Activated T-cell treated with anti-CD3 and anti-CD28 coated beads, Interleukin-2, amount 50 U/mL, for 4 hours (primary cell): Measurements from ENCODE around the gene ELMOD3. TPM values are rescaled to one million over a fixed set of nuclear protein-coding genes. Genes with fewer than 3 reads are reported as not detected.
"Not testable (repeated sequence)": the region's sequence is repeated elsewhere in the genome, so short reads cannot be mapped to it uniquely, and the experiment has no call there.

Experiments used
- ATAC-seq, 2 donors: fragments of 200-7000 bp; cut with Tn5 transposase; one replicate each; pipeline ENCODE4 v1.10.0; 2021
- DNase-seq: peaks from one replicate; pipeline ENCODE4 v3.0.0-alpha.2; 2020
- H3K27me3 Mint-ChIP-seq: one replicate; pipeline ENCODE4 v1.8.0; 2021; ENCODE audit warnings: low read depth, mixed read lengths
- H3K36me3 Mint-ChIP-seq: one replicate; pipeline ENCODE4 v1.8.0; 2022; ENCODE audit warnings: mixed read lengths; ENCODE audit not compliant: insufficient read depth
- H3K4me1 Mint-ChIP-seq: one replicate; pipeline ENCODE4 v1.8.0; 2021; ENCODE audit warnings: low read depth, mixed read lengths
- H3K4me3 Mint-ChIP-seq: one replicate; pipeline ENCODE4 v1.8.0; 2021; ENCODE audit warnings: mild to moderate bottlenecking, moderate library complexity, mixed read lengths
- H3K9me3 Mint-ChIP-seq: one replicate; pipeline ENCODE4 v1.8.0; 2021; ENCODE audit warnings: mixed read lengths
- total RNA-seq, 3 donors: library from RNA; stranded (reverse); gene quantifications; one replicate each; pipeline ENCODE4 v1.2.1, GENCODE V29; 2021

The ELMOD3 gene
- total RNA-seq, 3 donors from 2014 or later: 5.5 to 9.9 (median 8.8) TPM

DNA sequence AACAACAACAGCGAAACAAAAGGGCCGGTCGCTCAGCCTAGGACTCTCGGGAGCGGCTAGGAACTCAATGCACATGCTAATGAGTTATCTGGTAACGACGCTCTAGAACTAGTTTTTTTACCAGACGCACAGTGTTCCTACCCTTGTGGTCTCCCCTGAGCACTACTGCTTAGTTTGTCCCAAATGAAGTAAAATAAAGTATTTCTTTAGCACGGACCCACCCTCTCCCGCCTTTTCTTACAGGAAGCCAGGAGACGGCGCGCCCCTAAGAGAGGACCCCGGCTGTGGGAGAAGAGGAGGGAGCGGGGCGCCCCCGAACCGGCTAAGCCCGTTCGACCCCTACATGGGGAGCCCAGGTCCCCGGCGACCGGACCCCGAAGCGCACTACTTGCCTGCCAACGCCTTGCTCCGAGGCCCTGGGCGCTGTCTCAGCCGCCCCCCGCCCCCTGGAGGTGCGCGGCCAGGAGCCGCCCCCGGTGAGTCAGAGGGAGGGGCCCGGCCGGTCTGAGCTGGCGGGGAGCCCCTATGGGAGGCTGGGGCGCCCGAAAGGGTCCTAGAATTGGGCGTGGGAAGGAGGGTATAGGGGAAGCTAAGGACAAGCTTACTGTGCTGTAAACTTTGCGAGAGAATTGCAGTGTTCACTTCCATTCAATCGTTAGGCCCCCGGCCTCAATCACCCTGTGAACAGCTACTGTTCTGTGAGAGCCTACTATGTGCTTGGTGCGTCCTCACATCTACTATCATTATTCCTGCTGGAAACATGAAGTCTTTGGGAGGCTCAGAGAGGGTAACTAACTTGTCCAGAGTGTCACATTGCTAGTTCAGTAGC is 59.2 kb downstream of the ELMOD3 start:
- H3K27me3 Mint-ChIP-seq: peaks cover 7% of the 10 kb centered on the region
- H3K4me3 Mint-ChIP-seq: peak overlapping the region; percentile 47
- DNase-seq (peak; percentile 53), ATAC-seq (peak; percentile 47 to 62)
- H3K9me3 Mint-ChIP-seq: no peaks in the 10 kb centered on the region
- no peaks in the 10 kb centered on the region for H3K36me3 Mint-ChIP-seq
- peaks cover 36% of the 10 kb centered on the region for H3K4me1 Mint-ChIP-seq

DNA sequence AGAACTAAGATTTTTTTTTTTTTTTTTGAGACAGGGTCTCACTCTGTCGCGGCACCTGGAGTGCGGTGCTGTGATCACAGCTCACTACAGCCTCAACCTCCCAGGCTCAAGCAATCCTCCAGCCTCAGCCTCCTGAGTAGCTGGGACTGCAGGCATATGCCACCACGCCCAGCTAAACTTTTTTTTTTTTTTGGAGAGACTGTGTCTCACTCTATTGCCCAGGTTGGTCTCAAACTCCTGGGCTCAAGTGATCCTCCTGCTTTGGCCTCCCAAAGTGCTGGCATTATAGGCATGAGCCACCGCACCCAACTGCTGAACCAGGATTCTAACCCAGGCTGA is 59.8 kb downstream of the ELMOD3 start:
- peaks cover 36% of the 10 kb centered on the region for H3K4me1 Mint-ChIP-seq
- H3K9me3 Mint-ChIP-seq, H3K4me3 Mint-ChIP-seq, H3K27me3 Mint-ChIP-seq, ATAC-seq, H3K36me3 Mint-ChIP-seq, DNase-seq: not testable (repeated sequence)

DNA sequence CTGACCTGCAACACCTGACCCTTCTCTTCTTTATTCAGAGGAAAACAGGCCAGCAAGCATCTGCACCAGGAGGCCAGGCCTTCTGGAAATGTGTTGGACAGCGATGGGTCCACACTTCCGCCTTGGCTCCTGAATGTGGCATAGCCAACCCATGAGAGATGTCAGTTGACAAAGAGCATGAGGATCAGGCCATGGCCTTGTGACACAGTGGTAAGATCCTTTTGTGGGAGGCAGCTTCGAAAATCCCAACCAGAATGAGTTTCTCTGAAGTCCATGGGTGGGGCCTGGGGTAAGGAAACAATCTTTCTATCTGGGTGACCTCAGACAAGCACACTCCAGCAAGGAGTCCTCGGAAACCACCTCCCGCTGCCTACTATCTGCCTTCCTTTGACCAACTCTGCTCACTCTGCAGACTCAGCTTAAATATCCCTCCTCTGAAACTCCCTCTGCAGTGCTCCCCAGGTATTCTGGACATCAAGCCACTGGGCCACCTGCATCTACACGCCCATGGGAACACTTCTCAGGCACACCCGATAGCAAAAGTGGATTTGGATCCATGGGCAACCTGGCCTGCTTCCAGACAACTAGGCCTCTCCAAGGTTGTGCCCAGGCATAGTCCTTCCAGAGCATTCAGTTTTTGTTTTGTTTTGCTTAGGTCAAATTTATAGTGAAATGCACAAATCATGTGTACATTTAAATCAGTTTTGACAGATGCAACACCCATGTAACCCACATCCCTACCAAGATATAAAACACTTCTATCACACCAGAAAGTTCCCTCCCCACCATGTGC is 60.4 kb downstream of the ELMOD3 start:
- peaks cover 7% of the 10 kb centered on the region for H3K27me3 Mint-ChIP-seq
- DNase-seq (no peak), ATAC-seq (no peak)
- no peaks in the 10 kb centered on the region for H3K36me3 Mint-ChIP-seq
- no peak overlapping the region for H3K4me3 Mint-ChIP-seq
- H3K9me3 Mint-ChIP-seq: no peaks in the 10 kb centered on the region
- peaks cover 35% of the 10 kb centered on the region for H3K4me1 Mint-ChIP-seq

DNA sequence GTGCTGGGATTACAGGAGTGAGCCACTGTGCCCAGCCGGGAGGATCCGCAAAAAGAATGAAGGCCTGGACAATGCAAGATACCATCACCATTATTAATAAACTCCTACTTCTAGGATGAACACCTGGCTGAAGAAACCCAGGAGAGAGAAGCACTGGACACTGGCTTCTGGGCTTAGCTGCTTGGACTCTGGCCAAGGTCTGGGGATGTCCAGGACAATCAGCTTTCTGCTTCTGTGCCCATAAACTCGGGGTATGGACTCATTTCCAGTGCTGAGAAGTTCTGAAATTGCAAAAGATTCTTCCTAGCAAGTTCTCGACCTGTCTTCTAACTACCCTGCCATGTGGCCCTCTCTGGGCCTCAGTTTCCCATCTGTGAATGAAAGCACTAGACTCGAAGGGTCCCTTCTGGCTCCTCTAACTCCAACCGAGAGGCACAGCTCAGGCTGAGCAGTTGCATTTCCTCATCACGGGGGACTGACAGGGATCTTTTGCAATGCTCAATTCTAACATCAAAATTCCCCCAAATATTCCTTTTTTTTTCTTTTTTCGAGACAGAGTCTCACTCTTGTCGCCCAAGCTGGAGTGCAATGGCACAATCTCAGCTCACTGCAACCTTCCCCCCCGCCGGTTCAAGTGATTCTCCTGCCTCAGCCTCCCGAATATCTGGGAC is 61.5 kb downstream of the ELMOD3 start:
- no peak overlapping the region for H3K4me3 Mint-ChIP-seq
- DNase-seq: no peak
- H3K4me1 Mint-ChIP-seq: peaks cover 29% of the 10 kb centered on the region
- no peak for ATAC-seq
- H3K9me3 Mint-ChIP-seq: no peaks in the 10 kb centered on the region
- H3K27me3 Mint-ChIP-seq: peaks cover 7% of the 10 kb centered on the region
- H3K36me3 Mint-ChIP-seq: no peaks in the 10 kb centered on the region

DNA sequence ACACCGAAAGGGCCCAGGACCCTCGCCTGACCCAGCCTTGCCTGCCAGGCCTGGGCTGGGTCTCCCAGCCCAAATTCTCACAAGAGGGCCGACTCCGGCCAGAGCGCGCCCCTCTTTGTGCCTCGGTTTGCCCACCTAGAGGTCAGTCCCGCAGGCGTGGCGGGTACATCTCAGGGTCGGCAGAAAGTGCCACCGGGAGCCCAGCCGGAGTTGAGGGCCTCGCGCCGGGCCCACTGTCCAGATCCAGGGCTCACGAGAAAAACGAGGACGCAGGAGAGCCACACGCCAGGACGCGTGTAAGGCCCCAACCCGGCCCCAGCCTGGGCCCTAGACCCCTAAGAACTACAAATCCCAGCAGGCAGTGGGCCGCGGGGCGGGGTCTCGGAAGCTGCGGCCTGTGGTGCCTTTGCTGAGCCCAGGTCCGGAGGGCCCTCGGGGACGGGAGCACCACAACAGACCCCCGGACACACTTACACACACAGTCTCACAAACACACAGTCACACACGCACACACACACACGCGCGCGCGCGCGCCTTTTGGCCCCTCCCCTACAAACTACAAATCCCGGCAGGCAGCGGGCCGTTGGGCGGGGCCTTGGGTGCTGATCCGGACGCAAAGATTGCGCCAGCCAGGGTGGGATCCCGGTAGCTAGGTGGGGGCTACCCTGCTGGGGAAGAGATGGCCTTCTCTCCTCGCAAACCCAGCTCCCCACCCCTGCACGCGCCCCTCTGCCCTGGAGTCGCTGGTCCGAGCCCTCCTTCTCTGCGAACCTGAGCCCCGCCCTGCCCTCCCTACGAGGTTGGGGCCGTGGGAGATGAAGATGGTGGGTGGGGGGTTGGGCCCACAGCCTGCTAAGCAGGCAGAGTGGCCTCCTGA is 63.8 kb downstream of the ELMOD3 start, which contains the start of gene SH2D6:
Gene SH2D6 (plus strand): TSS at position 583 of the 877 bp plus-strand sequence. CDS start 10,752 bp downstream, outside the sequence.
- H3K4me3 Mint-ChIP-seq: peak within 1 kb of the TSS; percentile 93
- no peaks in the 10 kb centered on the region for H3K9me3 Mint-ChIP-seq
- peak; percentile 77 for DNase-seq
- ATAC-seq: peak; percentile 89 to 91
- peaks cover 3% of the 10 kb centered on the region for H3K27me3 Mint-ChIP-seq
- H3K36me3 Mint-ChIP-seq: no peaks in the 10 kb centered on the region
- H3K4me1 Mint-ChIP-seq: peaks cover 28% of the 10 kb centered on the region

DNA sequence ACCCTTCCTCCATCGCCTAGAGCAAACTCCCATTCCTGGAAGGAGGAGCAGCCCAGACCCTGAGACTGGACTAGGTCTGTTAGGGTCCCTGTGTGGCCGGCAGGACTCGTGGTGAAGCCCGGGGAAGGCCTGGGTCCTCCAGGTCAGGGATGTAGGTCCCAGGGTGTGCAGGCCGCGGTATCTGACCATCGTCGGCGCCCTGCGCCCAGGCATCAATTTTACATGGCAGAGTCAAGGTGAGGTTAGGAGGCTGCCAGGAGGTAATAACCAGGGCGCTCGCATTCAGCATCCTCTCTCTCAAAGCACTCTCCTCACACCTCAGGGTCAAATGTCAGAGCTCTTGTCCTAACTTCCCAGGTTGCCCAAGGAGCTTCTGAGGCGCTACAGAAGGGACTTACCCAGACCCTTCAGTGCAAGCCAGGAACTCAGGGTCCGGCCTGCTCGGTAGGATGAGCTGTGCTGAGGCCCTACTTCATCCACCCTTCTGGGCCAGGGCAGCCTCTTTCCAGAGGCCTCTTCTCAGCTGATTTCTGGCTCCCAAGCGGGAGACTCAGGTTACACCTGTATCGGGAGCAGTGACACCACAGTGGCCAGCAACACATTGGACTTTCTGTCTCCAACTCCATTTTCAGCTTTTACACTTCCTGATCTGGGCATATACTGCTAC is 64.6 kb downstream of the ELMOD3 start:
- peak overlapping the region; percentile 93 for H3K4me3 Mint-ChIP-seq
- no peaks in the 10 kb centered on the region for H3K9me3 Mint-ChIP-seq
- H3K4me1 Mint-ChIP-seq: peaks cover 24% of the 10 kb centered on the region
- no peaks in the 10 kb centered on the region for H3K36me3 Mint-ChIP-seq
- no peaks in the 10 kb centered on the region for H3K27me3 Mint-ChIP-seq
- ATAC-seq (no peak), DNase-seq (no peak)

DNA sequence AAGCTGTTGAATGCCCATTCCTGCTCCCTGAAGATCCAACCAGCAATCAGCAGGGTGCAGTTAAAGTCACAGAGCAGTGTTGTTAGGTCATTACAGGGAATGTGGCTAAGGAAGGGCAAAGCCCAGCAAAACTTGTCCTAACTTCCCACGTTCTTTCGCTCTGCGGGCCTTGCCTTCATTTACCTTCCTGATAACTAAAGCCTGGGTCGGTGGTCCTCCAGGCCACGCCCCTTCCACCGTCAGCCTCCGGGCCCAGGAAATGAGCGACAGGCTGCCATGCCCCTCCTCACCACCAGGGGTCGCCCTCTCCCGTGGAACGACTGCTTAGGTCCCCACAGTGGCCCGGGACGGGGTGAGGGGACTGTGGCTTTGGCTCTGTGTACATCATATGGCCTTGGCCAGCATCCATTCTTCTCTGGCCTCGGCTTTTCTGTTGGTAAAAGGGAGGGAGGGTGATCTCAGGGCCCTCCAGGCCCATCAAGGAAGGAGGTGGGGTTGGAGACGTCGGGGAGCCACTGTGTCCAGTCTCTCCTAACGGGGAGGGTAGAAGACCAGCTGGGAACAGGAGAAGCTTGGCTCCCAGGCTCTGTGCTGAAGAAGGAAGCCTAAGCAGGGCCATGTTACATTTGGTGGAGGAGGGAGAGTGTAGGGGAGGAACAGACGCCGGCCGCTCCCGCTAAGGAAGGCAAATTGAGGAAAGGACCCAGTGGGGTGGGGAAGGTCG is 66.1 kb downstream of the ELMOD3 start:
- ATAC-seq: peak; percentile 62 to 68
- Mint-ChIP-seq H3K36me3 (no peaks in the 10 kb centered on the region), H3K9me3 (no peaks in the 10 kb centered on the region), H3K4me1 (peaks cover 22% of the 10 kb centered on the region), H3K4me3 (peak overlapping the region; percentile 64), H3K27me3 (no peaks in the 10 kb centered on the region)
- peak; percentile 90 for DNase-seq

DNA sequence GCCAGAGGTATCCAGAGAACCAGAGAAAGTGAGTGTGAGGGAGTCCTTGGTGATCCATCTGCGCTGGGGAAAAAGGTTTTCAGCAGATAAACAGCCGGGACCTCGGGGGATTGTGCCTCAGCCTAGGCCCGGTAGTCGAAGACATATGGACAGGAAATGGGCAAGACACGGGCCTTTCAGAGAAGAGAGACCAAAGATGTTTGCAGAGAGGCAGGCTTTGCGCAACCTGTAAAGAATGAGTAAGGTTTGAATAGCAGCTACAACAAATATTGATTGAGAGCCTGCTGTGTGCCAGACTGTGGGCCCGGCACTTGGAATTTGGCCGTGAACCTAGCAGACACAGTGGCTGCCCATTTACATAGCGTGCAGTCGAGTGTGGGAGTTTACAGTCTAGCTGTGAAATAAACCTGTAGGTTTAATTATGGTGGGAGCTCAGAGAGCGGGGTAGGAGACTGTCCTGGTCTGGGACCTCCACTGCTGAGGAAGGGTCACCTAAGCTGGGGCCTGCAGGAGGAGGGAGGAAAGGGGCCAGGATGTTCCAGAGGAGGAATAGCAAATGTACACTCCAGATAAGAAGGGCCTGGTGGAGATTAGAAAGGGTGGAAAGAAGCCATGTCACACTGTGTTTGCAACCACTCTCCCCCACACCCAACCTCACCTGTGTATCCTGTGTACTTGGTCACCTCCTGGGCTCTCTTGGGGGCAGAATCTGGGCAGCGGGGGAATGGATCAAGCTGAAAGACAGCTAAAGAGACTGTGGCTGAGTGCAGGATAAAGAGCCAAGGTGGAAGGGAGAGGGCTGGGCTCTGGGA is 66.9 kb downstream of the ELMOD3 start:
- no peak overlapping the region for H3K4me3 Mint-ChIP-seq
- H3K27me3 Mint-ChIP-seq: no peaks in the 10 kb centered on the region
- H3K9me3 Mint-ChIP-seq: no peaks in the 10 kb centered on the region
- no peak for DNase-seq
- H3K4me1 Mint-ChIP-seq: peaks cover 22% of the 10 kb centered on the region
- ATAC-seq: no peak
- no peaks in the 10 kb centered on the region for H3K36me3 Mint-ChIP-seq

DNA sequence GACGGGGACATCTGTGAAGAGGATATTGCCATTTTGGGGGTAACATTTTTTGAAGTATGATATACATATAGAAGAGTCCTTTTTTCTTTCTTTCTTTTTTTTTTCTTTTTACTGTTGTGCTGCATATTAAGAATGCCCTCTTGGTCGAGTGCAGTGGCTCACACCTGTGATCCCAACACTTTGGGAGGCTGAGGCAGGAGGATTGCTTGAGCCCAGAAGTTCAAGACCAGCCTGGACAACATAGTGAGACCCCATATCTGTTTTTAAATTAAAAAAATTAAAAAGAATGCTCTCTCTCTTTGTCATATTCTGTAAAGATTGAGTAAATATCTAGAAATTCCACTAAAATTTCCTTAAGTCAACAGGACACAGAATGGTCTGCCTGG is 67.5 kb downstream of the ELMOD3 start:
- Mint-ChIP-seq H3K4me1 (peaks cover 22% of the 10 kb centered on the region), H3K36me3 (no peaks in the 10 kb centered on the region), H3K9me3 (no peaks in the 10 kb centered on the region), H3K27me3 (no peaks in the 10 kb centered on the region), H3K4me3 (no peak overlapping the region)
- ATAC-seq (no peak), DNase-seq (no peak)

DNA sequence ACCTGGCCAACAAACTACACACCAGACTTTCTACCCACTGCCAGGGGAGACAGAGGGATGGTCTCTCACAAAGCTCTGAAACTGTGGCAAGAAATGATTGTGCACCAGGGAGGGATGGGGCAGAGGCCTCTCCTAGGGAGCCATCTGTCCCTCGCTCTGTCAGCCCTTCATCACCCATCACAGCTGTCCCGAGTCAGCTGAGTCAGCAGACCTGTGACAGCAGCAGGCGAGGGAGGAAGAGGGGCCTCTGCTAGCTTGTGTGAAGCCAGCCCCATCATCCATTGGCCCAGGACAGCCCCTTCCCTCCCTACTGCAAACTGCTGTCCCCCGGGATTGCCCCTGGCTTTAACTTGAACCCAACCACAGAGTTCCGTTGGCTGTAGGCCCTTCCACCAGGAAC is 69.0 kb downstream of the ELMOD3 start:
- peaks cover 17% of the 10 kb centered on the region for H3K4me1 Mint-ChIP-seq
- H3K9me3 Mint-ChIP-seq: no peaks in the 10 kb centered on the region
- H3K27me3 Mint-ChIP-seq: no peaks in the 10 kb centered on the region
- ATAC-seq: no peak
- no peak for DNase-seq
- H3K36me3 Mint-ChIP-seq: no peaks in the 10 kb centered on the region
- no peak overlapping the region for H3K4me3 Mint-ChIP-seq

DNA sequence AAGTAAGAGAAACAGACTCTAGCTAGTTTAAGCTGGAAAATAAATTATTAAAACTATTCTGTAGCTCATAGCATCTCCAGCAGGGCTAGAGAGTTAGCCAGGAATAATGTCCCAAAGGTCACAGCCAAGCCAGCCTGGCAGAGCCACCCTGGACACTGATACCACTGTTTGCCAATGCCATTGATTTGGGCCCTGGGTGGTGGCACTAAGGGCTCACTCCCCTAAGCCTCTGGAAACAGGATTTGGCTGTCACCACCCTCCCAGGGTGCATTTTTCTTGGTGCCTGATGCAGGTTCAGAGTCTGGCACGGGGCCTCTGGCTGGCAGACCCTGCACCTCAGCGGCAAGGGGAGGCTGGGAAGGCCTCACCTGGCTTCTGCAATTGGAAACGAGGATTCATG is 71.0 kb downstream of the ELMOD3 start:
- Mint-ChIP-seq H3K27me3 (no peaks in the 10 kb centered on the region), H3K36me3 (no peaks in the 10 kb centered on the region), H3K9me3 (no peaks in the 10 kb centered on the region), H3K4me1 (peaks cover 4% of the 10 kb centered on the region), H3K4me3 (no peak overlapping the region)
- ATAC-seq (no peak), DNase-seq (no peak)

DNA sequence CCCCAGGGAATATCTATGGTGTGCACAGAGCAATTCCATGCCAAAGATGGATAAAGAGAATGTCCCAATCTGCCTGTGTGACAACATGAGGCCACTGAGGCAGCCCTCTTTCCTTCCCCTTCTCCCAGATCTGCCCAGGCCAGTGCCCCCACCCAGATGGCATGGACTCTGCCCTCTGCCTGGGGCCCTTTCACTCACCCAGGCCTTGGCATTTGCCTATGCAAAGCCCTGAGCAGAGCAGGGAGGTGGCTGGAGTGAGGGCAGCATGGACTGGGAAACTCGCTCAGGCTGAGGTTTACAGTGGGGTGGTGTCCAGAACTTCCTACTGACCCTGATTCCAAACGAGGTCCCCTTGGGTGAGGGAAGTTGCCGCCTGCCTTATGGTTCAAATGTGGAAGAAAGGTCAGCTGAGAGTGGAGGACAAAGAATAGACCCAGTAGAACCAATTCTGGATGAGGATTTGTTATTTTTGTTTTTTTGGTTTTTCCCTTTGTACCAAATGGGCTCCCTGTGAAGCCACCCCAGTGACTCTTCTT is 72.8 kb downstream of the ELMOD3 start:
- no peaks in the 10 kb centered on the region for H3K36me3 Mint-ChIP-seq
- H3K4me3 Mint-ChIP-seq: no peak overlapping the region
- DNase-seq (no peak), ATAC-seq (no peak)
- no peaks in the 10 kb centered on the region for H3K27me3 Mint-ChIP-seq
- no peaks in the 10 kb centered on the region for H3K4me1 Mint-ChIP-seq
- H3K9me3 Mint-ChIP-seq: no peaks in the 10 kb centered on the region
